Fibroblast of skin of back (primary cell): Measurements from ENCODE around the gene SMCO1.
"Not testable (repeated sequence)": the region's sequence is repeated elsewhere in the genome, so short reads cannot be mapped to it uniquely, and the experiment has no call there.

Source experiments
- DNase-seq: peaks from one replicate; pipeline ENCODE4 v3.0.0-alpha.2; 2013

SMCO1 gene

GRCh38 chr3:196486263-196486662 lies 28.9 kb downstream of the SMCO1 start:
- no peak for DNase-seq

- no peak for DNase-seq
Measured at GRCh38 chr3:196477678-196478077, 37.5 kb downstream of the SMCO1 start.

- DNase-seq, result no peak
Measured at GRCh38 chr3:196472286-196472685, 42.9 kb downstream of the SMCO1 start.

- peak; percentile 59 for DNase-seq
Measured at GRCh38 chr3:196471551-196471950, 43.6 kb downstream of the SMCO1 start.

- DNase-seq, result not testable (repeated sequence)
Measured at GRCh38 chr3:196470182-196470581, 45.0 kb downstream of the SMCO1 start.

GRCh38 chr3:196463804-196464203 lies 51.3 kb downstream of the SMCO1 start:
- no peak for DNase-seq

GRCh38 chr3:196463478-196463756 lies 51.7 kb downstream of the SMCO1 start:
- DNase-seq, result no peak

- not testable (repeated sequence) for DNase-seq
Measured at GRCh38 chr3:196462680-196463477, 52.3 kb downstream of the SMCO1 start.

GRCh38 chr3:196458063-196458462 lies 57.1 kb downstream of the SMCO1 start:
- no peak for DNase-seq

GRCh38 chr3:196457470-196457869 lies 57.7 kb downstream of the SMCO1 start:
- not testable (repeated sequence) for DNase-seq
